ENCODE results near the gene HOXD13.

Gene HOXD13

GRCh38 chr2:176088937-176089842, 3.3 kb upstream of the HOXD13 start:
- no peak overlapping the region for H3K4me3 ChIP-seq (ENCODE audit: low read length)
- WGBS = 19% methylated on average over 6 of the region's 6 CpGs
- no peak overlapping the region for H3K27ac ChIP-seq (ENCODE audit: low read depth, low read length)
- H3K9me3 ChIP-seq (ENCODE audit: insufficient read depth, low read depth, low read length) = no peaks in the 10 kb centered on the region
- H3K4me1 ChIP-seq (ENCODE audit: insufficient read depth, low read length) = peaks cover 6% of the 10 kb centered on the region; the same call in 1 of the 2 replicates
- H3K36me3 ChIP-seq (ENCODE audit: insufficient read depth, low read length) = no peaks in the 10 kb centered on the region
- H3K9ac ChIP-seq (ENCODE audit: low read depth, low read length) = no peak overlapping the region
- H3K27me3 ChIP-seq (ENCODE audit: insufficient read depth, low read length) = peaks cover 100% of the 10 kb centered on the region

GRCh38 chr2:176089843-176090395, 2.6 kb upstream of the HOXD13 start:
- H3K9me3 ChIP-seq (ENCODE audit: insufficient read depth, low read depth, low read length) = no peaks in the 10 kb centered on the region
- H3K27ac ChIP-seq (ENCODE audit: low read depth, low read length) = no peak overlapping the region
- no peak overlapping the region for H3K9ac ChIP-seq (ENCODE audit: low read depth, low read length)
- H3K4me3 ChIP-seq (ENCODE audit: low read length) = no peak overlapping the region
- H3K36me3 ChIP-seq (ENCODE audit: insufficient read depth, low read length) = no peaks in the 10 kb centered on the region
- H3K4me1 ChIP-seq (ENCODE audit: insufficient read depth, low read length) = peaks cover 11% of the 10 kb centered on the region; the same call in 1 of the 2 replicates
- H3K27me3 ChIP-seq (ENCODE audit: insufficient read depth, low read length) = peaks cover 100% of the 10 kb centered on the region

- H3K9me3 ChIP-seq (ENCODE audit: insufficient read depth, low read depth, low read length) = no peaks in the 10 kb centered on the region
- 19% methylated on average over 5 of the region's 5 CpGs for WGBS
- H3K36me3 ChIP-seq (ENCODE audit: insufficient read depth, low read length) = no peaks in the 10 kb centered on the region
- peaks cover 100% of the 10 kb centered on the region for H3K27me3 ChIP-seq (ENCODE audit: insufficient read depth, low read length)
- no peak overlapping the region for H3K4me3 ChIP-seq (ENCODE audit: low read length)
- H3K4me1 ChIP-seq (ENCODE audit: insufficient read depth, low read length) = peaks cover 11% of the 10 kb centered on the region; the same call in 1 of the 2 replicates
- no peak overlapping the region for H3K27ac ChIP-seq (ENCODE audit: low read depth, low read length)
- H3K9ac ChIP-seq (ENCODE audit: low read depth, low read length) = no peak overlapping the region
These were observed 1.7 kb upstream of the HOXD13 start for GRCh38 chr2:176090862-176091261.

- H3K4me3 ChIP-seq (ENCODE audit: low read length) = no peak overlapping the region; the same call in 1 of the 2 replicates
- no peak overlapping the region for H3K9ac ChIP-seq (ENCODE audit: low read depth, low read length)
- H3K4me1 ChIP-seq (ENCODE audit: insufficient read depth, low read length) = peaks cover 16% of the 10 kb centered on the region
- H3K27ac ChIP-seq (ENCODE audit: low read depth, low read length) = no peak overlapping the region
- no peaks in the 10 kb centered on the region for H3K9me3 ChIP-seq (ENCODE audit: insufficient read depth, low read depth, low read length)
- peaks cover 100% of the 10 kb centered on the region for H3K27me3 ChIP-seq (ENCODE audit: insufficient read depth, low read length)
- no peaks in the 10 kb centered on the region for H3K36me3 ChIP-seq (ENCODE audit: insufficient read depth, low read length)
- 3% methylated on average over 31 of the region's 31 CpGs for WGBS
These were observed 927 bp upstream of the HOXD13 start for GRCh38 chr2:176091329-176092258.

- Histone ChIP-seq H3K27ac (ENCODE audit: low read depth, low read length) (no peak overlapping the region), H3K27me3 (ENCODE audit: insufficient read depth, low read length) (peaks cover 100% of the 10 kb centered on the region), H3K4me3 (ENCODE audit: low read length) (peak overlapping the region; percentile 33), H3K9ac (ENCODE audit: low read depth, low read length) (no peak overlapping the region), H3K9me3 (ENCODE audit: insufficient read depth, low read depth, low read length) (no peaks in the 10 kb centered on the region), H3K4me1 (ENCODE audit: insufficient read depth, low read length) (peaks cover 19% of the 10 kb centered on the region), H3K36me3 (ENCODE audit: insufficient read depth, low read length) (no peaks in the 10 kb centered on the region)
- WGBS = 2% methylated on average over 53 of the region's 53 CpGs
These were observed 800 bp downstream of the HOXD13 start for GRCh38 chr2:176093145-176093897.

- 5% methylated on average over 5 of the region's 8 CpGs for WGBS
- no peak overlapping the region for H3K4me3 ChIP-seq (ENCODE audit: low read length)
- no peaks in the 10 kb centered on the region for H3K9me3 ChIP-seq (ENCODE audit: insufficient read depth, low read depth, low read length)
- H3K9ac ChIP-seq (ENCODE audit: low read depth, low read length) = no peak overlapping the region
- H3K4me1 ChIP-seq (ENCODE audit: insufficient read depth, low read length) = peaks cover 21% of the 10 kb centered on the region
- H3K27me3 ChIP-seq (ENCODE audit: insufficient read depth, low read length) = peaks cover 100% of the 10 kb centered on the region
- H3K36me3 ChIP-seq (ENCODE audit: insufficient read depth, low read length) = no peaks in the 10 kb centered on the region
- H3K27ac ChIP-seq (ENCODE audit: low read depth, low read length) = no peak overlapping the region
These were observed 1.4 kb downstream of the HOXD13 start for GRCh38 chr2:176093898-176094249.

GRCh38 chr2:176094349-176094748, 1.8 kb downstream of the HOXD13 start:
- H3K9me3 ChIP-seq (ENCODE audit: insufficient read depth, low read depth, low read length) = no peaks in the 10 kb centered on the region
- H3K27me3 ChIP-seq (ENCODE audit: insufficient read depth, low read length) = peaks cover 100% of the 10 kb centered on the region
- no peak overlapping the region for H3K9ac ChIP-seq (ENCODE audit: low read depth, low read length)
- peaks cover 19% of the 10 kb centered on the region for H3K4me1 ChIP-seq (ENCODE audit: insufficient read depth, low read length)
- WGBS = 5% methylated on average over 11 of the region's 12 CpGs
- no peak overlapping the region for H3K27ac ChIP-seq (ENCODE audit: low read depth, low read length)
- no peak overlapping the region for H3K4me3 ChIP-seq (ENCODE audit: low read length)
- no peaks in the 10 kb centered on the region for H3K36me3 ChIP-seq (ENCODE audit: insufficient read depth, low read length)

- Histone ChIP-seq H3K9me3 (ENCODE audit: insufficient read depth, low read depth, low read length) (no peaks in the 10 kb centered on the region), H3K9ac (ENCODE audit: low read depth, low read length) (no peak overlapping the region), H3K36me3 (ENCODE audit: insufficient read depth, low read length) (no peaks in the 10 kb centered on the region), H3K4me1 (ENCODE audit: insufficient read depth, low read length) (peaks cover 19% of the 10 kb centered on the region), H3K27me3 (ENCODE audit: insufficient read depth, low read length) (peaks cover 100% of the 10 kb centered on the region), H3K27ac (ENCODE audit: low read depth, low read length) (no peak overlapping the region), H3K4me3 (ENCODE audit: low read length) (no peak overlapping the region)
- WGBS = 14% methylated on average over 5 of the region's 5 CpGs
These were observed 2.9 kb downstream of the HOXD13 start for GRCh38 chr2:176095421-176095820.

GRCh38 chr2:176096243-176096985, 3.9 kb downstream of the HOXD13 start:
- H3K36me3 ChIP-seq (ENCODE audit: insufficient read depth, low read length) = no peaks in the 10 kb centered on the region
- WGBS = 2% methylated on average over 16 of the region's 16 CpGs
- peaks cover 100% of the 10 kb centered on the region for H3K27me3 ChIP-seq (ENCODE audit: insufficient read depth, low read length)
- no peaks in the 10 kb centered on the region for H3K9me3 ChIP-seq (ENCODE audit: insufficient read depth, low read depth, low read length)
- peak overlapping the region; percentile 29; the same call in 1 of the 2 replicates for H3K27ac ChIP-seq (ENCODE audit: low read depth, low read length)
- no peak overlapping the region for H3K9ac ChIP-seq (ENCODE audit: low read depth, low read length)
- peak overlapping the region; percentile 47 for H3K4me3 ChIP-seq (ENCODE audit: low read length)
- peaks cover 19% of the 10 kb centered on the region for H3K4me1 ChIP-seq (ENCODE audit: insufficient read depth, low read length)

Data from HUES64 (cell line).